Lower lobe of right lung (tissue), 2 donors: ENCODE data around the gene COX6B2. TPM values are rescaled to one million over a fixed set of nuclear protein-coding genes. Genes with fewer than 3 reads are reported as not detected.

ENCODE experiments used
- ATAC-seq, 2 donors: fragments of 200-7000 bp; cut with Tn5 transposase; one replicate each; pipeline ENCODE4 v1.9.1; 2020 to 2022; ENCODE audit warnings: mild to moderate bottlenecking in 2 of 2, moderate library complexity in 2 of 2
- DNase-seq: peaks from one replicate; pipeline ENCODE4 v3.0.0-alpha.2; 2020
- H3K27ac ChIP-seq: fragments of 200-600 bp; one replicate; pipeline ENCODE4 v1.8.0; 2022
- H3K27me3 ChIP-seq: fragments of 200-600 bp; one replicate; pipeline ENCODE4 v1.8.0; 2022; ENCODE audit warnings: low read depth
- H3K36me3 ChIP-seq: fragments of 200-600 bp; one replicate; pipeline ENCODE4 v1.8.0; 2022; ENCODE audit warnings: mild to moderate bottlenecking
- H3K4me1 ChIP-seq: fragments of 200-600 bp; one replicate; pipeline ENCODE4 v1.8.0; 2022
- H3K4me3 ChIP-seq: fragments of 200-600 bp; one replicate; pipeline ENCODE4 v1.8.0; 2022; ENCODE audit warnings: mild to moderate bottlenecking
- H3K9me3 ChIP-seq: fragments of 200-600 bp; one replicate; pipeline ENCODE4 v1.8.0; 2022
- intact Hi-C: fragments of 100-400 bp; cut with DNase I; formaldehyde crosslinking; loops from one replicate; pipeline ENCODE4 v1.11.0; 2022
- total RNA-seq: library from RNA; stranded (reverse); fragmentation: NEBNext Ultra II Directional; extraction: Animal tissue kit (Norgen Biotek cat#: 25700); gene quantifications from one replicate; pipeline ENCODE4 v1.2.1, GENCODE V29; 2021
- TF ChIP-seq, protein P1 (sequence below): fragments of 200-600 bp; IDR thresholded peaks from one replicate; pipeline ENCODE4 v1.8.0; 2022; ENCODE audit warnings: antibody characterized with exemption, mild to moderate bottlenecking
- donor health status: DM: no; HTN: yes; CAD: no; lungs with severe emphysema.

The COX6B2 gene
- total RNA-seq, 1 donor from 2014 or later: not detected

DNA sequence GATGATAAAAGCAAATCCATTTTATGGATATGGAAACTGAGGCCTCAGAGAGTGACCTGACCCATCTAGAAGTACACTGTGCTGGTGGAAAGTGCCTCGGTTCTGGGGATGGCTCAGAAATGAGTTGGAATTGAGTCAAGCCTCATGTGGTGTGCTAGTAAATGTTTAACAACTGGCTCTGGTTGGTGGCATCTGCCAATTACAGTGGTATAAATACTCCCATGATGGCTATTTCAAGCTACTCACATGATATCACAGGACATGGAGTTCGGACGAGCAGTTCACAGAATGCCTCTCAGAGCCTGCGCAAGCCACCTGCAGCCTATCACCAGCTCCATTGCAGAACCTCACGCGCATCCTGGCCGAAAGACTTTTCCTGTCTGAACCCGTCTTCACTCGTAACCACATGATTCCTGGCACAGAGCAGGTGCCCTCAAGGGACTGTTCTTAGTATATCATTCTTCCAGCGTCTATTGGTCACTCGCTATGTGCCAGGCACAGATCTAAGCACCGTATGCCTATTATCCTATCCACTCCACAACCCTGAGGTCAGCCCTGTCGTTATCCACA is 38.5 kb downstream of the COX6B2 start:
- TF ChIP-seq, protein P1, sequence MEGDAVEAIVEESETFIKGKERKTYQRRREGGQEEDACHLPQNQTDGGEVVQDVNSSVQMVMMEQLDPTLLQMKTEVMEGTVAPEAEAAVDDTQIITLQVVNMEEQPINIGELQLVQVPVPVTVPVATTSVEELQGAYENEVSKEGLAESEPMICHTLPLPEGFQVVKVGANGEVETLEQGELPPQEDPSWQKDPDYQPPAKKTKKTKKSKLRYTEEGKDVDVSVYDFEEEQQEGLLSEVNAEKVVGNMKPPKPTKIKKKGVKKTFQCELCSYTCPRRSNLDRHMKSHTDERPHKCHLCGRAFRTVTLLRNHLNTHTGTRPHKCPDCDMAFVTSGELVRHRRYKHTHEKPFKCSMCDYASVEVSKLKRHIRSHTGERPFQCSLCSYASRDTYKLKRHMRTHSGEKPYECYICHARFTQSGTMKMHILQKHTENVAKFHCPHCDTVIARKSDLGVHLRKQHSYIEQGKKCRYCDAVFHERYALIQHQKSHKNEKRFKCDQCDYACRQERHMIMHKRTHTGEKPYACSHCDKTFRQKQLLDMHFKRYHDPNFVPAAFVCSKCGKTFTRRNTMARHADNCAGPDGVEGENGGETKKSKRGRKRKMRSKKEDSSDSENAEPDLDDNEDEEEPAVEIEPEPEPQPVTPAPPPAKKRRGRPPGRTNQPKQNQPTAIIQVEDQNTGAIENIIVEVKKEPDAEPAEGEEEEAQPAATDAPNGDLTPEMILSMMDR: no peak
- H3K27ac ChIP-seq: no peak overlapping the region
- intact Hi-C loops: no loop called here

DNA sequence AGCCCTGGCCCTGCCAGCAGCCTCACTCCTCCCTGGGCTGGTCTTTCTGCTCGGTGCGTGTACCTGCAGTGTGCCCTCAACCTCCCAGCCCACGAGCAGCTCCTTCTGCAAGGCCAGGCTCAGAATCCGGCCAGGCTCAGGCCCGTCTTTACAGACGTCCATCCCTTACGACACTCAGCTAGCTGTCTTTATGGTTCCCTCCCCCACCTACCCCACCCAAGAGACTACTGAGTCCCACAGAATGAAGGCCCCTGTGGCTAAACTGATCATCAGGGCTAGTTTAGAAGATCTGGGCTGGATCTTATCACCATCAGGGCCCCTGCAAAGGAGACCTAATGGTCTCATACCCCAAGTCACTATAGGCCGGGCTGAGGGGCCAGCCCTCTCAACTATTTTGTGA is 40.1 kb downstream of the COX6B2 start:
- Histone ChIP-seq H3K27ac (no peak overlapping the region), H3K9me3 (no peaks in the 10 kb centered on the region), H3K27me3 (no peaks in the 10 kb centered on the region), H3K4me3 (no peak overlapping the region), H3K36me3 (no peaks in the 10 kb centered on the region), H3K4me1 (no peaks in the 10 kb centered on the region)
- TF ChIP-seq, protein P1: no peak
- intact Hi-C loops: no loop called here
- no peak for DNase-seq
- ATAC-seq: no peak

More for the DNA sequence above, 38.5 kb downstream of the COX6B2 start:
- Histone ChIP-seq H3K9me3 (no peaks in the 10 kb centered on the region), H3K36me3 (no peaks in the 10 kb centered on the region), H3K4me3 (no peak overlapping the region), H3K27me3 (peaks cover 5% of the 10 kb centered on the region), H3K4me1 (no peaks in the 10 kb centered on the region)
- DNase-seq (no peak), ATAC-seq (no peak)

GRCh38 chr19:55312621-55313512 is 41.7 kb downstream of the COX6B2 start:
- H3K4me3 ChIP-seq: no peak overlapping the region

GRCh38 chr19:55311797-55312196 is 42.7 kb downstream of the COX6B2 start:
- intact Hi-C loops: no loop called here
- no peak for ATAC-seq
- H3K27ac ChIP-seq: no peak overlapping the region
- H3K9me3 ChIP-seq: no peaks in the 10 kb centered on the region
- no peaks in the 10 kb centered on the region for H3K27me3 ChIP-seq
- no peaks in the 10 kb centered on the region for H3K36me3 ChIP-seq
- no peak overlapping the region for H3K4me3 ChIP-seq
- DNase-seq: no peak
- H3K4me1 ChIP-seq: no peaks in the 10 kb centered on the region
- TF ChIP-seq, protein P1: no peak

More at GRCh38 chr19:55312621-55313512, 41.7 kb downstream of the COX6B2 start:
- no peaks in the 10 kb centered on the region for H3K27me3 ChIP-seq
- H3K36me3 ChIP-seq: no peaks in the 10 kb centered on the region
- TF ChIP-seq, protein P1: no peak
- no peak overlapping the region for H3K27ac ChIP-seq
- H3K4me1 ChIP-seq: no peaks in the 10 kb centered on the region
- H3K9me3 ChIP-seq: no peaks in the 10 kb centered on the region
- ATAC-seq (peak in 1 of 2 donors; percentile 22), DNase-seq (no peak)
- intact Hi-C loops: no loop called here

DNA sequence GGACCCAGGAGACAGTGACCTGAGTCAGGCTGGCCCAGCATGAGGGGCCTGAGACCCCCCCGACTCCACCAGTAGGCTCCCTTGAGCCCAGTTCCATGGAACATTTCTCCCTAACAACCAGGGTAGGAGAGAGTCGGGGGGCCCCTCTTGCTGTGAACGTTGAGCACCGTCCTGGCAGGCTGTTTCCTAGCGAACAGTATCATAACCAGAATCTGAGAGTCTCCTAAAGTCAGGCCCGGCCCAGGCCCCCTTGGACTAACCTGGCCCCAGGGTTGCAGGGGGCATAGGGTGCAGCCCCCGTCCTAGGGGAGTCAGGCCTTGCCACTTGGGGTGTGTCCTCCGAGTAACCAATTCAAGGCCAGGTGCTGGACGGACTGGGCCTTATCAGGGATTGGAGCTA is 43.1 kb downstream of the COX6B2 start:
- DNase-seq (no peak), ATAC-seq (no peak)
- H3K9me3 ChIP-seq: no peaks in the 10 kb centered on the region
- H3K4me3 ChIP-seq: no peak overlapping the region
- H3K36me3 ChIP-seq: no peaks in the 10 kb centered on the region
- TF ChIP-seq, protein P1: no peak
- no peaks in the 10 kb centered on the region for H3K27me3 ChIP-seq
- no peak overlapping the region for H3K27ac ChIP-seq
- H3K4me1 ChIP-seq: no peaks in the 10 kb centered on the region
- intact Hi-C loops: no loop called here
